T47D (cell line): ENCODE measurements around the gene SLC38A1.

Source experiments
- DNase-seq, 2 experiments: peaks; one replicate each; pipeline versions ENCODE4 v3.0.0 to v3.0.0-alpha.2; 2011 to 2012; ENCODE audit warnings: low read depth in 1 of 2, low spot score in 1 of 2
- JUND ChIP-seq: IDR thresholded peaks from 2 replicates; pipeline ENCODE4 v1.6.1; 2012; ENCODE audit warnings: low read depth
- in situ Hi-C: cut with HindIII; loops from 2 replicates; pipeline ENCODE4 v1.10.0; 2016; ENCODE audit warnings: low sequenced_read_pairs, low pct_unique_long_range_greater_than_20kb

The SLC38A1 gene

GRCh38 chr12:46238821-46239220, 30.0 kb downstream of the SLC38A1 start:
- TF ChIP-seq JUND = no peak
- in situ Hi-C loops = no loop called here
- no peak for DNase-seq

GRCh38 chr12:46237371-46238045, 31.3 kb downstream of the SLC38A1 start:
- in situ Hi-C loops = no loop called here
- no peak for TF ChIP-seq JUND
- no peak for DNase-seq

GRCh38 chr12:46234000-46234399, 34.8 kb downstream of the SLC38A1 start:
- DNase-seq = no peak
- TF ChIP-seq JUND = no peak
- in situ Hi-C loops = no loop called here

GRCh38 chr12:46233423-46233822, 35.4 kb downstream of the SLC38A1 start:
- in situ Hi-C loops = no loop called here
- DNase-seq = no peak
- no peak for TF ChIP-seq JUND

GRCh38 chr12:46230983-46231382, 37.9 kb downstream of the SLC38A1 start:
- no peak for TF ChIP-seq JUND
- in situ Hi-C loops = no loop called here
- DNase-seq = no peak

- DNase-seq = no peak
- no peak for TF ChIP-seq JUND
- in situ Hi-C loops = no loop called here
Observed at GRCh38 chr12:46230306-46230705, 38.5 kb downstream of the SLC38A1 start.

- DNase-seq = no peak
- in situ Hi-C loops = no loop called here
- no peak for TF ChIP-seq JUND
Observed at GRCh38 chr12:46227616-46228015, 41.2 kb downstream of the SLC38A1 start.

- DNase-seq = no peak
- in situ Hi-C loops = no loop called here
- TF ChIP-seq JUND = no peak
Observed at GRCh38 chr12:46224386-46224785, 44.5 kb downstream of the SLC38A1 start.

GRCh38 chr12:46223047-46223446, 45.8 kb downstream of the SLC38A1 start:
- in situ Hi-C loops = no loop called here
- DNase-seq = no peak
- TF ChIP-seq JUND = no peak

GRCh38 chr12:46222636-46223035, 46.2 kb downstream of the SLC38A1 start:
- DNase-seq = no peak
- in situ Hi-C loops = no loop called here
- no peak for TF ChIP-seq JUND

- TF ChIP-seq JUND = no peak
- in situ Hi-C loops = no loop called here
- no peak for DNase-seq
Observed at GRCh38 chr12:46221255-46222128, 47.4 kb downstream of the SLC38A1 start.

- no peak for TF ChIP-seq JUND
- DNase-seq = no peak
- in situ Hi-C loops = no loop called here
Observed at GRCh38 chr12:46219877-46220655, 48.8 kb downstream of the SLC38A1 start.
